A549 treated with ZK216348 at 1 μM for 4 hours (cell line): ENCODE data around the gene OXA1L. TPM values are rescaled to one million over a fixed set of nuclear protein-coding genes. Genes with fewer than 3 reads are reported as not detected.

ENCODE experiments used
- total RNA-seq: library from RNA; stranded (reverse); fragments of 200-300 nt; extraction: Qiagen RNA extraction; gene quantifications from 5 replicates; pipeline ENCODE4 v1.2.3, GENCODE V29; 2022; ENCODE audit warnings: low read depth

Gene OXA1L
- total RNA-seq = 137 to 162 TPM (median 156 TPM) in 5 replicates

GRCh38 chr14:22766457-22767322, at the start of gene OXA1L:
Gene OXA1L, plus strand, starts transcription at chr14:22766688. Its CDS starts 14 bp downstream, at chr14:22766702.

GRCh38 chr14:22814941-22815713, 48.6 kb downstream of the OXA1L start, which contains the start of gene SLC7A7:
Gene SLC7A7, minus strand, starts transcription at chr14:22815435. Its CDS starts 2,037 bp downstream, at chr14:22813398.

Other genes starting within 250 kb of the OXA1L start
- 322 to 363 TPM (median 351 TPM) in 5 replicates for gene DAD1, start 177.5 kb upstream of the OXA1L start, total RNA-seq
- gene ABHD4, start 168.4 kb upstream of the OXA1L start, total RNA-seq = 48.1 to 56.1 TPM (median 52.9 TPM) in 5 replicates
- not detected in 5 replicates for gene OR6J1, start 122.3 kb upstream of the OXA1L start, total RNA-seq
- gene SLC7A7, start 48.7 kb downstream of the OXA1L start, total RNA-seq = 16.5 to 21.7 TPM (median 19.0 TPM) in 5 replicates
- gene MRPL52, start 63.2 kb downstream of the OXA1L start, total RNA-seq = 143 to 223 TPM (median 180 TPM) in 5 replicates
- 0.55 to 0.92 TPM (median 0.87 TPM) in 5 replicates for gene MMP14, start 69.9 kb downstream of the OXA1L start, total RNA-seq
- gene LRP10, start 105.1 kb downstream of the OXA1L start, total RNA-seq = 47.8 to 93.1 TPM (median 76.8 TPM) in 5 replicates
- gene REM2, start 116.5 kb downstream of the OXA1L start, total RNA-seq = 0.26 to 0.67 TPM (median 0.33 TPM) in 5 replicates
- 48.9 to 66.4 TPM (median 62.5 TPM) in 5 replicates for gene RBM23, start 152.5 kb downstream of the OXA1L start, total RNA-seq
- gene PRMT5, start 162.7 kb downstream of the OXA1L start, total RNA-seq = 98.4 to 196 TPM (median 116 TPM) in 5 replicates
- gene HAUS4, start 190.4 kb downstream of the OXA1L start, total RNA-seq = 32.7 to 38.7 TPM (median 37.1 TPM) in 5 replicates
- 33.6 to 42.2 TPM (median 39.4 TPM) in 5 replicates for gene AJUBA, start 215.9 kb downstream of the OXA1L start, total RNA-seq
- 2.7 to 4.4 TPM (median 3.3 TPM) in 5 replicates for gene C14orf93, start 243.5 kb downstream of the OXA1L start, total RNA-seq